Calu3 (cell line): ENCODE measurements around the gene MDK. TPM values are rescaled to one million over a fixed set of nuclear protein-coding genes. Genes with fewer than 3 reads are reported as not detected.

ENCODE experiments used
- BruUV-seq: library from RNA; stranded (reverse); fragments of 400-500 nt; replicated peaks from 2 replicates; lab custom pipeline; 2021; lab: Mats Ljungman, UMichigan
- CTCF ChIA-PET: fragments of 300-600 bp; sonication (Branson Sonifier 250); formaldehyde crosslinking; loops from one replicate; lab custom pipeline; 2022; ENCODE audit warnings: antibody characterized with exemption; lab: Charles Lee
- DNase-seq: peaks from one replicate; pipeline ENCODE4 v3.0.0; 2022
- H3K27ac Mint-ChIP-seq: one replicate; pipeline ENCODE4 v1.8.0; 2022; ENCODE audit warnings: mixed read lengths; ENCODE audit not compliant: unreplicated experiment
- H3K27me3 Mint-ChIP-seq: one replicate; pipeline ENCODE4 v1.8.0; 2022; ENCODE audit warnings: mixed read lengths; ENCODE audit not compliant: unreplicated experiment
- H3K36me3 Mint-ChIP-seq: one replicate; pipeline ENCODE4 v1.8.0; 2022; ENCODE audit warnings: mild to moderate bottlenecking, moderate library complexity, mixed read lengths; ENCODE audit not compliant: insufficient read depth, unreplicated experiment
- H3K4me1 Mint-ChIP-seq: one replicate; pipeline ENCODE4 v1.8.0; 2022; ENCODE audit warnings: mild to moderate bottlenecking, low read depth, mixed read lengths; ENCODE audit not compliant: unreplicated experiment
- H3K4me3 Mint-ChIP-seq: one replicate; pipeline ENCODE4 v1.8.0; 2022; ENCODE audit warnings: mild to moderate bottlenecking, low read depth, moderate library complexity, mixed read lengths; ENCODE audit not compliant: unreplicated experiment
- H3K9me3 Mint-ChIP-seq: one replicate; pipeline ENCODE4 v1.8.0; 2022; ENCODE audit warnings: low read depth, mixed read lengths; ENCODE audit not compliant: unreplicated experiment
- intact Hi-C: fragments of 100-400 bp; cut with micrococcal nuclease; formaldehyde crosslinking; loops from one replicate; pipeline ENCODE4 v1.10.0; 2022; ENCODE audit not compliant: unreplicated experiment
- total RNA-seq: library from RNA; stranded (reverse); gene quantifications from 2 replicates; pipeline ENCODE4 v1.2.3, GENCODE V29; 2022
- TF ChIP-seq, protein P1 (sequence below): fragments of 200-600 bp; IDR thresholded peaks from one replicate; pipeline ENCODE4 v1.8.0; 2022; ENCODE audit warnings: antibody characterized with exemption; ENCODE audit not compliant: unreplicated experiment

The MDK gene
- total RNA-seq, 1 experiment from 2014 or later: 74.9 TPM

DNA sequence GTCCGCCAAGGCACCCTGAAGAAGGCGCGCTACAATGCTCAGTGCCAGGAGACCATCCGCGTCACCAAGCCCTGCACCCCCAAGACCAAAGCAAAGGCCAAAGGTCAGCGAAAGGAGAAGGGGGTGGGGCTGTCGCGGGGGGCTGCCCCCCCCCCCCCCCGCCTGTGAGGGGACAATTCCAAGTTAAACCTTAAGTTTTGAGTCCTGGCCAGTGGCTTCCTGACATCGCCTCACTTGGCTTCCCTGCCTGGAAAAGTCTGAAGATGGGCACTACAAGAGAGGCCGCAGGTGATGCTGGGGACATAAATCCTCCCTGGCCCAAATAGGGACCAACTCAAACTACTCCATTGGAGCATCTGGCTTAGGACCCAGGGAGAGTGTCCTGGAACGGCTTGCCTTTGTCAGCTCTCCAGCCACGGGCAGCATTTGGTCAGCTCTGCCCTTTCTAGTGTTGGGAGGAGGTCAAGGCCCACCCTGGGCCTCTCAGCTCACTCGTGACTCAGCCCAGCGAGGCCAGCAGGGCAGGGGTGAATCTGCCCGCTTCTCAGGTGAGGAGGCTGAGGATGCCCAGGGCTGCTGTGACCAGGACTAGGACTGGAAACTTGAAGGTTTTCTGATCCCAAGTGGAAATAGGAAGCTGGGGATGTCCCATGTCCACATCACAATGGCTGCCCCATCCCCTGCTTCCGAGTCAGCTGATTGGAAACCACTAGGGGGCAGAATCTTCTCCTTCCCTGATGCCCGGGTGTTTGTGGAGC is 1.4 kb downstream of the MDK start:
- CTCF ChIA-PET: interaction anchor here (0.6 kb wide), 1 partner anchor 261 kb away, joined by 4 read pairs; no protein-coding TSS in a partner anchor
- Mint-ChIP-seq H3K9me3 (no peaks in the 10 kb centered on the region), H3K4me1 (peaks cover 11% of the 10 kb centered on the region), H3K27ac (no peak overlapping the region), H3K36me3 (peaks cover 27% of the 10 kb centered on the region), H3K4me3 (peak overlapping the region; percentile 77), H3K27me3 (peaks cover 21% of the 10 kb centered on the region)
- intact Hi-C loops: no loop called here
- DNase-seq: no peak
- no TSS peak for BruUV-seq
- TF ChIP-seq, protein P1, sequence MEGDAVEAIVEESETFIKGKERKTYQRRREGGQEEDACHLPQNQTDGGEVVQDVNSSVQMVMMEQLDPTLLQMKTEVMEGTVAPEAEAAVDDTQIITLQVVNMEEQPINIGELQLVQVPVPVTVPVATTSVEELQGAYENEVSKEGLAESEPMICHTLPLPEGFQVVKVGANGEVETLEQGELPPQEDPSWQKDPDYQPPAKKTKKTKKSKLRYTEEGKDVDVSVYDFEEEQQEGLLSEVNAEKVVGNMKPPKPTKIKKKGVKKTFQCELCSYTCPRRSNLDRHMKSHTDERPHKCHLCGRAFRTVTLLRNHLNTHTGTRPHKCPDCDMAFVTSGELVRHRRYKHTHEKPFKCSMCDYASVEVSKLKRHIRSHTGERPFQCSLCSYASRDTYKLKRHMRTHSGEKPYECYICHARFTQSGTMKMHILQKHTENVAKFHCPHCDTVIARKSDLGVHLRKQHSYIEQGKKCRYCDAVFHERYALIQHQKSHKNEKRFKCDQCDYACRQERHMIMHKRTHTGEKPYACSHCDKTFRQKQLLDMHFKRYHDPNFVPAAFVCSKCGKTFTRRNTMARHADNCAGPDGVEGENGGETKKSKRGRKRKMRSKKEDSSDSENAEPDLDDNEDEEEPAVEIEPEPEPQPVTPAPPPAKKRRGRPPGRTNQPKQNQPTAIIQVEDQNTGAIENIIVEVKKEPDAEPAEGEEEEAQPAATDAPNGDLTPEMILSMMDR: peak; percentile 40

DNA sequence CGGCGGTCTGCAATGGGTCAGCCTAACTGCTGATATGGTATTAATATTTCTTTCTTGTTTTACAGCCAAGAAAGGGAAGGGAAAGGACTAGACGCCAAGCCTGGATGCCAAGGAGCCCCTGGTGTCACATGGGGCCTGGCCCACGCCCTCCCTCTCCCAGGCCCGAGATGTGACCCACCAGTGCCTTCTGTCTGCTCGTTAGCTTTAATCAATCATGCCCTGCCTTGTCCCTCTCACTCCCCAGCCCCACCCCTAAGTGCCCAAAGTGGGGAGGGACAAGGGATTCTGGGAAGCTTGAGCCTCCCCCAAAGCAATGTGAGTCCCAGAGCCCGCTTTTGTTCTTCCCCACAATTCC is 1.9 kb downstream of the MDK start:
- Mint-ChIP-seq H3K4me3 (no peak overlapping the region), H3K27ac (no peak overlapping the region), H3K9me3 (no peaks in the 10 kb centered on the region), H3K4me1 (peaks cover 16% of the 10 kb centered on the region), H3K27me3 (peaks cover 27% of the 10 kb centered on the region), H3K36me3 (peaks cover 27% of the 10 kb centered on the region)
- CTCF ChIA-PET: interaction anchor here (0.6 kb wide), 1 partner anchor 262 kb away, joined by 4 read pairs; no protein-coding TSS in a partner anchor
- intact Hi-C loops: no loop called here
- TF ChIP-seq, protein P1: no peak
- no TSS peak for BruUV-seq
- no peak for DNase-seq

DNA sequence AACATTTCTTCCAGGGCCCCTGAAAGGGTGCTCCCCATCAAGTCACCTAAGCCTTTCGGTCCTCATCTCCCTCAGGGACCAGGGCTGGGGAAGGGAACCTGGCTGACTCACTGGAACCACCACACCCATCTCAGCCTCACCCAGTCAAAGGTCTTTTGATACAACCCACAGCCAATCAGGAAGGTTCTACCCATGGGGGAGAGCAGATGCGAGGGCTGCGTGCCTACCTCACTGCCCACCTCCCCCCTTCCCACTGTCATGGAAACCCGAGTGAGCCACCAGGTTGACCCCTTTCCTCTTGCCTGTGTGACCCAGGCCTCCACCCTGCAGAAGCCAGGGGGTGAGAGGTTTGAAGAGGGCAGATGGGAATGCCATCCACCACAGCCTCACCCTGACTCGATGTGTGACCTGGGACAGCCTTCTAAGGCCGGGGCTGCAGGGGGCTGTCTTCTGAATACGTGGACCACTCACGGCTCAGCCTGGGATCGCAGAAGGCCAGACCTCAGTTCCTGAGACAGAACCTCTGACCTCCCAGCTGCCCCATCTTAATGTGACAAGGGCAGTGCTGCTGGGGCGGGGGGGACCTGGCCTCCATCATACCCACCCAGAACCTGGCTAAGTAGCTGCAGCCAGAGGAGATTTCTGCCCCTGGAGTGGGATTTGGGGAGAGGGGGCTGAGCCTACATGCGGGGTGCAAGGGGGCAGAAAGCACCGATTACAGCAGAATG is 2.7 kb downstream of the MDK start:
- no peak overlapping the region for H3K27ac Mint-ChIP-seq
- CTCF ChIA-PET: no interaction called here
- intact Hi-C loops: no loop called here
- TF ChIP-seq, protein P1: no peak
- no peak for DNase-seq
- no peaks in the 10 kb centered on the region for H3K9me3 Mint-ChIP-seq
- BruUV-seq: no TSS peak
- peaks cover 34% of the 10 kb centered on the region for H3K27me3 Mint-ChIP-seq
- no peak overlapping the region for H3K4me3 Mint-ChIP-seq
- peaks cover 24% of the 10 kb centered on the region for H3K36me3 Mint-ChIP-seq
- peaks cover 24% of the 10 kb centered on the region for H3K4me1 Mint-ChIP-seq

DNA sequence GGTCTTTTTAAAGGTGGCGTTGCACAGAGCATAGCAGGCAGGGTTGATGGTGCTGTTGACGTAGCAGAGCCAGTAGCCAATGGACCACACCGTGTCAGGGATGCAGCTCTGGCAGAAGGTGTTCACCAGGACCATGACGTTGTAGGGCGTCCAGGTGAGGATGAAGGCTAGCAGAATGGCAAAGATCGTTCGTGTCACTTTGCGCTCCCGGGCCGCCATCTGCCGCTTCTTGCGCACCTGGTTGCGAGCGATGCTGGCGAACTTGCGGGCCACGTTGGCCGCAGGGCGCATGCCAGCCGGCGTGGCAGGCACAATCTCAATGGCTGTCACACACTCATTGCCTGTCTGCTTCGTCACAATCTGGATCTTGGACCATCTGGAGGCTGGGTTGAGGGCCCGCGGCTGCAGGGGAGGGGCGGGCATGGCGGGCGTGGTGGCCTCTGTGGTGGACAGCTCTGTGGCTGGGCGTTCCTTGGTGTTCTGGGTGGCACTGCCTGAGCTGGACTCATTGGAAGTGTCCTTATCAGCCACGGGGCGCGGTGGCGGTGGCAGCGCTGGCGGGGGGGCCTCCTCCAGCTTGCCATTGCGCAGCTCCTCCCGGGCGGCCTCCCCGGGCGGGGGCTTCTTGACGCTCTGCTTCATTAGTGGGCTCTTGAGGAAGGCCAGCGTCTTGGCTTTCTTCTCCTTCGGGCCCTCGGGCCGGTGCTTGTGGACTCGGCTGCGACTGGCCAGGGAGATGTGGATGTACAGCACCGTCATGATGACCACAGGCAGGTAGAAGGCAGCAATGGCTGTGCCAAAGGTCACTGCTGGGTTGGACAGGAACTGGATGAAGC is 3.9 kb downstream of the MDK start:
- no TSS peak for BruUV-seq
- TF ChIP-seq, protein P1: no peak
- Mint-ChIP-seq H3K4me3 (no peak overlapping the region), H3K4me1 (peaks cover 28% of the 10 kb centered on the region), H3K27ac (no peak overlapping the region), H3K36me3 (peaks cover 30% of the 10 kb centered on the region), H3K27me3 (peaks cover 47% of the 10 kb centered on the region), H3K9me3 (no peaks in the 10 kb centered on the region)
- DNase-seq: no peak
- intact Hi-C loops: loop anchor here (5.0 kb wide), 1 partner anchor 152 kb away; no protein-coding TSS in a partner anchor
- CTCF ChIA-PET: no interaction called here
